Neural progenitor cell (in vitro differentiated cells): ENCODE results near the gene RAPGEF4. TPM values are rescaled to one million over a fixed set of nuclear protein-coding genes. Genes with fewer than 3 reads are reported as not detected.

ENCODE experiments used
- DNase-seq: peaks from one replicate; pipeline ENCODE4 v3.0.0-alpha.2; 2016; ENCODE audit warnings: low spot score
- H2AFZ ChIP-seq: fragments of 200-600 bp; sonication (generic); replicated peaks from 2 replicates; pipeline ENCODE4 v1.6.1; 2016; ENCODE audit warnings: antibody characterized with exemption
- H3F3A ChIP-seq: fragments of 200-600 bp; sonication (generic); 2 replicates; pipeline ENCODE4 v1.6.1; 2016; ENCODE audit warnings: antibody characterized with exemption, low read depth
- H3K27ac ChIP-seq: fragments of 200-600 bp; sonication (generic); 2 replicates; pipeline ENCODE4 v1.5.1; 2016; ENCODE audit warnings: mild to moderate bottlenecking
- H3K27me3 ChIP-seq: fragments of 200-600 bp; sonication (generic); 2 replicates; pipeline ENCODE4 v1.6.1; 2016; ENCODE audit warnings: mild to moderate bottlenecking, moderate library complexity
- H3K36me3 ChIP-seq: fragments of 200-600 bp; sonication (generic); 2 replicates; pipeline ENCODE4 v1.5.1; 2016
- H3K4me1 ChIP-seq: fragments of 200-600 bp; sonication (generic); 2 replicates; pipeline ENCODE4 v1.6.1; 2016; ENCODE audit warnings: mixed run types
- H3K4me2 ChIP-seq: fragments of 200-600 bp; sonication (generic); 2 replicates; pipeline ENCODE4 v1.6.1; 2016
- H3K4me3 ChIP-seq: fragments of 200-600 bp; sonication (generic); 2 replicates; pipeline ENCODE4 v1.5.1; 2016
- H3K79me2 ChIP-seq: fragments of 200-600 bp; sonication (generic); 2 replicates; pipeline ENCODE4 v1.6.1; 2016; ENCODE audit warnings: low read depth
- H3K9ac ChIP-seq: fragments of 200-600 bp; sonication (generic); 2 replicates; pipeline ENCODE4 v1.6.1; 2016
- H3K9me3 ChIP-seq: fragments of 200-600 bp; sonication (generic); 2 replicates; pipeline ENCODE4 v1.5.1; 2016; ENCODE audit warnings: low read depth
- H4K20me1 ChIP-seq: fragments of 200-600 bp; sonication (generic); 2 replicates; pipeline ENCODE4 v1.6.1; 2016; ENCODE audit warnings: low read depth
- H3K27ac Mint-ChIP-seq: 3 replicates; pipeline ENCODE4 v1.8.0; 2021; ENCODE audit warnings: mixed read lengths
- H3K27me3 Mint-ChIP-seq: 2 replicates; pipeline ENCODE4 v1.8.0; 2022; ENCODE audit warnings: low read depth, mild to moderate bottlenecking, inconsistent platforms, moderate library complexity, mixed read lengths; ENCODE audit not compliant: insufficient read depth
- H3K36me3 Mint-ChIP-seq: 3 replicates; pipeline ENCODE4 v1.8.0; 2021; ENCODE audit warnings: mixed read lengths
- H3K4me1 Mint-ChIP-seq: 3 replicates; pipeline ENCODE4 v1.8.0; 2021; ENCODE audit warnings: mixed read lengths
- H3K4me3 Mint-ChIP-seq: 3 replicates; pipeline ENCODE4 v1.8.0; 2021; ENCODE audit warnings: mild to moderate bottlenecking, moderate library complexity, mixed read lengths
- H3K9me3 Mint-ChIP-seq: 3 replicates; pipeline ENCODE4 v1.8.0; 2020; ENCODE audit warnings: mixed read lengths
- EZH2 ChIP-seq: fragments of 200-600 bp; sonication (generic); IDR thresholded peaks from 2 replicates; pipeline ENCODE4 v1.6.1; 2017; ENCODE audit warnings: antibody characterized with exemption, mild to moderate bottlenecking, moderate library complexity
- EZH2phosphoT487 ChIP-seq: fragments of 200-600 bp; sonication (generic); IDR thresholded peaks from 2 replicates; pipeline ENCODE4 v1.6.1; 2017; ENCODE audit warnings: antibody characterized with exemption
- total RNA-seq: library from RNA; depleted of rRNA; stranded (reverse); fragments of >200 nt; gene quantifications from 2 replicates; pipeline ENCODE4 v1.2.3, GENCODE V29; 2015; ENCODE audit warnings: low replicate concordance
- TF ChIP-seq, protein P1 (sequence below): fragments of 200-600 bp; sonication (generic); IDR thresholded peaks from 2 replicates; pipeline ENCODE4 v1.5.1; 2017; ENCODE audit warnings: antibody characterized with exemption, mild to moderate bottlenecking

Gene RAPGEF4
- total RNA-seq, 1 donor from 2014 or later, result 1.8 TPM

DNA sequence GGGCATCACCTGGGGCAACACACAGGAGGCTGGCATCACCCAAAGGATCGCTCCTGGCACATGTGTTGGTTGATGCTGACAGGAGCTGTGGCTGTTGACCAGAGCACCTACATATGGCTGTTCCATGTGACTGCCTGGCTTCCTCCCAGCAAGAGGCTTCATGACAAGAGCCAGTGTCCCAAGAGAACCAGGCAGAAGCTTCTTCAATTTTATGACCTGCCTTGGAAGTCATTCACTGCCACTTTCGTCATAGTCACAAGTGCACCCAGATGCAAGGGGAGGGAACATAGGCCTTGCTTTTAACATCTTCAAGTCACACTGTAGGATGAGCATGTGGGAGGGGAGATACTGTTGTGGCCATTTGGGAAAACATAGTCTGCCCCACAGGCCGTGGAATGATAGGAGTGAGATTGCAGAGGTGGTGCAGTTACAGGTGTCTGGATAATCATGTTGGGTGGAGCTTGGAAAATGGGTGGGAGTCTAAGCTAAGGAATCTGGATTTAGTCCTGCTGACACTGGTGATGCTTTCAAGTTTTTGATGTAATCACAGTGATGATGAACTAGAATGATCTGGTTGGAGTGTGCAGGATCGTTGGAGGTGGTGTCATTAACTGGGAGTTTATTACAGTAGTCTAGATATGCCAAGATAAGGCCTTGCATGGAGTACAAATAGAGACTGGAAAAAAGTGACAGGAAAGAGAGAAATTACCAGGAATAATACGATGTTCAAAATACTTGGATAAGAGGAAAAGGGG is 107.0 kb downstream of the RAPGEF4 start:
- H3K4me3 ChIP-seq, result no peak overlapping the region
- H3K27me3 Mint-ChIP-seq, result no peaks in the 10 kb centered on the region
- H3K4me1 ChIP-seq, result no peaks in the 10 kb centered on the region
- no peak overlapping the region for H3K4me3 Mint-ChIP-seq
- H3K4me1 Mint-ChIP-seq, result no peaks in the 10 kb centered on the region
- H3K36me3 ChIP-seq, result no peaks in the 10 kb centered on the region
- H3F3A ChIP-seq, result no peaks in the 10 kb centered on the region
- no peak overlapping the region for H3K27ac ChIP-seq
- H2AFZ ChIP-seq, result no peak overlapping the region
- no peak overlapping the region for H3K27ac Mint-ChIP-seq
- no peaks in the 10 kb centered on the region for H3K27me3 ChIP-seq
- H3K9me3 Mint-ChIP-seq, result no peaks in the 10 kb centered on the region
- DNase-seq, result no peak
- H4K20me1 ChIP-seq, result no peaks in the 10 kb centered on the region
- no peaks in the 10 kb centered on the region for H3K79me2 ChIP-seq
- TF ChIP-seq, protein P1, sequence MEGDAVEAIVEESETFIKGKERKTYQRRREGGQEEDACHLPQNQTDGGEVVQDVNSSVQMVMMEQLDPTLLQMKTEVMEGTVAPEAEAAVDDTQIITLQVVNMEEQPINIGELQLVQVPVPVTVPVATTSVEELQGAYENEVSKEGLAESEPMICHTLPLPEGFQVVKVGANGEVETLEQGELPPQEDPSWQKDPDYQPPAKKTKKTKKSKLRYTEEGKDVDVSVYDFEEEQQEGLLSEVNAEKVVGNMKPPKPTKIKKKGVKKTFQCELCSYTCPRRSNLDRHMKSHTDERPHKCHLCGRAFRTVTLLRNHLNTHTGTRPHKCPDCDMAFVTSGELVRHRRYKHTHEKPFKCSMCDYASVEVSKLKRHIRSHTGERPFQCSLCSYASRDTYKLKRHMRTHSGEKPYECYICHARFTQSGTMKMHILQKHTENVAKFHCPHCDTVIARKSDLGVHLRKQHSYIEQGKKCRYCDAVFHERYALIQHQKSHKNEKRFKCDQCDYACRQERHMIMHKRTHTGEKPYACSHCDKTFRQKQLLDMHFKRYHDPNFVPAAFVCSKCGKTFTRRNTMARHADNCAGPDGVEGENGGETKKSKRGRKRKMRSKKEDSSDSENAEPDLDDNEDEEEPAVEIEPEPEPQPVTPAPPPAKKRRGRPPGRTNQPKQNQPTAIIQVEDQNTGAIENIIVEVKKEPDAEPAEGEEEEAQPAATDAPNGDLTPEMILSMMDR, result no peak
- no peak for TF ChIP-seq EZH2
- no peak for TF ChIP-seq EZH2phosphoT487
- no peaks in the 10 kb centered on the region for H3K36me3 Mint-ChIP-seq
- H3K4me2 ChIP-seq, result no peak overlapping the region
- no peaks in the 10 kb centered on the region for H3K9me3 ChIP-seq
- no peak overlapping the region for H3K9ac ChIP-seq

DNA sequence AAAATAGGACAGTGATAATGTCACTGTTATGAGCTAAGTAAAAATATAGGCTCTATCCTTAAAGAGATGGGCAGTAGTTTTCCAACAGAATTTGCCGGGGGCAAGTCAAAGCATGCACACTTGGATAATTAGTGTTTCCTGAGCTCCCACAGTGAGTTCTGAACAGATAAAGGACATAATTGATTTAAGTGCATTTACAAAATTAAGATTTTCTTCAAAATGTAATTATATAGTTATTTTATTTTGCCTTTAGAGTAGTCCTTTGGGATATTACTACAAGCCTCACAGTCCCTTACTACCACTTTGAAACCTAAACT is 107.6 kb downstream of the RAPGEF4 start:
- H3K36me3 ChIP-seq, result no peaks in the 10 kb centered on the region
- no peaks in the 10 kb centered on the region for H3K27me3 Mint-ChIP-seq
- H3K4me1 ChIP-seq, result no peaks in the 10 kb centered on the region
- H3K9ac ChIP-seq, result no peak overlapping the region
- no peaks in the 10 kb centered on the region for H3K9me3 Mint-ChIP-seq
- no peak for TF ChIP-seq EZH2phosphoT487
- no peak for TF ChIP-seq EZH2
- TF ChIP-seq, protein P1, result no peak
- H3K27me3 ChIP-seq, result no peaks in the 10 kb centered on the region
- H2AFZ ChIP-seq, result no peak overlapping the region
- H3K4me1 Mint-ChIP-seq, result no peaks in the 10 kb centered on the region
- no peak overlapping the region for H3K4me2 ChIP-seq
- H3K79me2 ChIP-seq, result no peaks in the 10 kb centered on the region
- no peak for DNase-seq
- no peaks in the 10 kb centered on the region for H3F3A ChIP-seq
- H3K27ac ChIP-seq, result no peak overlapping the region
- no peak overlapping the region for H3K4me3 ChIP-seq
- H3K36me3 Mint-ChIP-seq, result no peaks in the 10 kb centered on the region
- H3K27ac Mint-ChIP-seq, result no peak overlapping the region
- H3K4me3 Mint-ChIP-seq, result no peak overlapping the region
- no peaks in the 10 kb centered on the region for H4K20me1 ChIP-seq
- H3K9me3 ChIP-seq, result no peaks in the 10 kb centered on the region

DNA sequence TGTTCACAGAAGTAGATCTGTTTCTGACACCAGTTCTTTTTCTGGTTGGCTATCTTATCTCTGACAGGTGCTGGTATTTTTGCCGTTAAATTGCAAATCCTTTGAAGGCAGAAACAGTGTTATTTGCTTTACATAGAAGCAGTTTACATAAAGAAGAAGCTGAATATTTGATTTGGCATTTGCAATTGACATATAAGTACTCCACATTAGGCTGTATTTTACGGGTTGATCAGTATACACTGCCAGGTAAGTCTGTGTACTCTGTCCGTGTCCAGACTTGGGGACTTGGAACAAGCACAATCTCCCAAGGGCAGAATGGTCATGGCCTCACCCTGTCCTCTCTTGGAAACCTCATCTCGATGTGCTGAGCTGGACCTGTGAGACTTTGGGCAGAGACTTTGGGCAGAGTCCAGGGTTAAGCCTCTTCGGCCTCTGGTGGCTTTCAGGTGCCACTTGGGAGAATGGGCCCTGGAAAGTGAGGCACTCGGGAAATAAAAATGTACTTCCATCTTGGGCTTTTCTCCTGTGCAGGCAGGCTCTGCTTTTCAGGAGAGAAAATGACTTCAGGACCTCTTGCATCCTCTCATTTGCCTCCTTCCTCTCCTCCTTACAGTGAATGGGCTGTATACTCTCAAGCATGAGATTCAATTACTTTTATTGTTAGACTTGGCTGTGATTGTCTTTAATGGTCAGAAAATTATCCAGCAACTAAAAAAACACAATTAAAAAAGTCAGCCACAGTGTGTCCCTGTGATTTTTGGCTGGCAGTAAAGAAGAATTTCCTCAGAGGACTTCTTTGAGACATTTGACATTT is 108.5 kb downstream of the RAPGEF4 start:
- Mint-ChIP-seq H3K27me3 (no peaks in the 10 kb centered on the region), H3K36me3 (no peaks in the 10 kb centered on the region), H3K4me1 (peaks cover 5% of the 10 kb centered on the region), H3K9me3 (no peaks in the 10 kb centered on the region), H3K4me3 (no peak overlapping the region), H3K27ac (no peak overlapping the region)
- no peaks in the 10 kb centered on the region for H3K36me3 ChIP-seq
- no peak overlapping the region for H3K4me3 ChIP-seq
- no peak overlapping the region for H3K9ac ChIP-seq
- H2AFZ ChIP-seq, result no peak overlapping the region
- H3K4me2 ChIP-seq, result no peak overlapping the region
- no peaks in the 10 kb centered on the region for H3K9me3 ChIP-seq
- H3K79me2 ChIP-seq, result no peaks in the 10 kb centered on the region
- H3K27ac ChIP-seq, result no peak overlapping the region
- H3F3A ChIP-seq, result no peaks in the 10 kb centered on the region
- no peaks in the 10 kb centered on the region for H3K4me1 ChIP-seq
- no peak for DNase-seq
- no peak for TF ChIP-seq EZH2
- no peak for TF ChIP-seq EZH2phosphoT487
- TF ChIP-seq, protein P1, result no peak
- no peaks in the 10 kb centered on the region for H3K27me3 ChIP-seq
- H4K20me1 ChIP-seq, result no peaks in the 10 kb centered on the region
